Measurements from ENCODE around the gene TP53RK. TPM values are rescaled to one million over a fixed set of nuclear protein-coding genes. Genes with fewer than 3 reads are reported as not detected.

Gene TP53RK
- polyA plus RNA-seq, 3 donors from 2014 or later = 17.5 to 23.9 (median 18.4) TPM

DNA sequence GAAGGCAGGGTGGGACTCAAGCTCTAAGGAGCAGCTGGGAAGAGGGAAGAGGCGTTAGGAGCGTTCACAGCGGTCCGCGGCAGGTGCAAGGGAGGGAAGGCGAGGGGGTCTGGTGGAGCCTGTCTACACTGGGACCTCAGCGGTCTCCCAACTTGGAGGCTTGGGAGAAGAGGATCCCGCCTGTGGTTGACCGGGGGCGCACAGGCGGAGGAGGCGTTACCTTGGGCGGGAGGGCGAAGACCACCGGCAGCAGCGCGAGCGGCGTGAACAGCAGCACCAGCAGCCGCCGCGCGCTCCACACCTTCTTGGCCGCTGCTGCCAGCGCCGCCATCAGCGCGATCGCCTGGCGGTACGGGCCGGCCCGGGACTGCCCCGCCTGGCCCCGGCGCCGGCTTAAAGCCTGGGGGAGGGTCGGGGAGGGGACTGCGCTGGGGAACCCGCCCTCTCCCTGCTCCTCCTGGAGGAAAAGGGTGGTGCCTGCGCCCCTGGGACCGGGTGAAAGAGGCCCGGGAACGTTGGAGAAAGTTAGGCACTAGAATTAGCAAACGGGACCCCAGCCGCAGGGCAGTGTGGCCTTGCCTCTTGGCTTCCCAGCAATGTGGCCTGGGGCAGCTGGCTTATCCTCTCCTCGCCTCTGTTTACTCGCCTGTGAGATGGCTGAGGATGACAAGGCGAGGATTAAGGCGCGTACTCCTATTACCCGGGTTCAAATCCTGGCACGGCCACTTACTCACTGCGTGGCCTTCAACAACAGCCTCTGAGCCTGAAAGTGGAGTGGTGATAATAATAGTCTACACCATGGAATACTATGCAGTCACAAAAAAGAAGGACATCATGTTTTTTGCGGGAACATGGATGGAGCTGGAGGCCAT, 37.9 kb downstream of the TP53RK start, which contains the start of gene SLC13A3:
SLC13A3 (minus strand) TSS at position 369 of the 872 bp plus-strand sequence; CDS start at position 331, 38 bp downstream.
- H3K9me3 Mint-ChIP-seq = peaks cover 0 to 2% (median 0%) of the 10 kb centered on the region in 6 donors
- DNase-seq = no peak
- H3K27ac Mint-ChIP-seq = no peak within 1 kb of the TSS
- H3K27me3 Mint-ChIP-seq (ENCODE audit: low read depth in 3 of 3) = peaks cover 10 to 19% (median 11%) of the 10 kb centered on the region in 3 donors
- no peak within 1 kb of the TSS for H3K4me3 Mint-ChIP-seq
- peaks cover 0 to 2% (median 0%) of the 10 kb centered on the region in 3 donors for H3K36me3 Mint-ChIP-seq
- H3K4me1 Mint-ChIP-seq = no peaks in the 10 kb centered on the region

DNA sequence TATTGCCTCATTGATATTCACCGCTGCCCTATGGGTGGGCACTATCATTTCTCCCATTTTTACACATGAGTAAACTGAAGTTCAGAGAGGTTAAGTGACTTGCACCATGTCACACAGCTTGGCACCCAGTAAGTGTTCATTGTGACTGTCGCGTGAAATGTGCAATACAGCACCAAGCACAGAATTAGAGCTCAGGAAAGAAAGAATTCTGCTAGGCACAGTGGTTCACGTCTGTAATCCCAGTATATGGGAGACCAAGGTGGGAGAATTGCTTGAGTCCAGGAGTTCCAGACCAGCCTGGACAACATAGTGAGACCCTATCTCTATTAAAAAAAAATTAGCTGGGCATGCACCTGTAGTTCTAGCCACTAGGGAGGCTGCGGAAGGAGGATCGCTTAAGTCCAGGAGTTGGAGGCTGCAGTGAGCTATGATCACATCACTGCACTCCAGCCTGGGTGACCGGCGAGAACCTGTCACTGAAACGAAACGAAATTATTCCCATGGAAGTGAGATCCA, 38.6 kb downstream of the TP53RK start:
- peaks cover 0 to 2% (median 0%) of the 10 kb centered on the region in 3 donors for H3K36me3 Mint-ChIP-seq
- no peaks in the 10 kb centered on the region for H3K4me1 Mint-ChIP-seq
- no peak overlapping the region for H3K4me3 Mint-ChIP-seq
- H3K9me3 Mint-ChIP-seq = peaks cover 0 to 2% (median 0%) of the 10 kb centered on the region in 6 donors
- peaks cover 10 to 19% (median 11%) of the 10 kb centered on the region in 3 donors for H3K27me3 Mint-ChIP-seq (ENCODE audit: low read depth in 3 of 3)
- no peak for DNase-seq
- H3K27ac Mint-ChIP-seq = no peak overlapping the region

DNA sequence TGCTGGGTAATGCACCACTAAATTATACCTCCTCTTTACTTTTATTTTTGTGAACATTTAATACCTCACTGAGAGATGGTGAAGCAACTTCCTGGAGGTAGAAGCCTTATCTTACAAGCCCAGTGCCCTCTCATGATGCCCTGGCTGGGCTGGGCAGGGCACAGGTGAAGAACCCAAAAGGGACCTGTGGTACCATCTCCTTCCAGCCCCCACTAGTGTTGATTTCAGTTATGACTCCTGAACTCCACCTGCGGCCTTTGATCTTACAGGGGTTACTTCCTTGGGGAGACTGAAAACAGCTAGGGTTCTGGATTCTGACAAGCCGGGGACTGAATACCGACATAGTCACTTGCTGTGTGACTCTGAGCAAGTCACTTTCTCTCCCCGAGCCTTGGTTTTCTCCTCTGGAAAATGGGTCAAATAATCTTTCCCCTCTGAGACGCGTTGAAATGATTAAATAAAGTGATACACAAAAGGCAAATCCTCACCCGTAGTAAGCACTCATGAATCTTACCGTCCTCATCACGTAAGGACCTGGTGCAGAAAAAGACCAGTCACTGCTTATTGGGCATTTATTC, 39.2 kb downstream of the TP53RK start:
- Mint-ChIP-seq H3K27me3 (ENCODE audit: low read depth in 3 of 3) (peaks cover 10 to 19% (median 11%) of the 10 kb centered on the region in 3 donors), H3K36me3 (peaks cover 0 to 2% (median 0%) of the 10 kb centered on the region in 3 donors), H3K4me3 (no peak overlapping the region), H3K9me3 (peaks cover 0 to 2% (median 0%) of the 10 kb centered on the region in 6 donors), H3K27ac (no peak overlapping the region), H3K4me1 (no peaks in the 10 kb centered on the region)
- no peak for DNase-seq

DNA sequence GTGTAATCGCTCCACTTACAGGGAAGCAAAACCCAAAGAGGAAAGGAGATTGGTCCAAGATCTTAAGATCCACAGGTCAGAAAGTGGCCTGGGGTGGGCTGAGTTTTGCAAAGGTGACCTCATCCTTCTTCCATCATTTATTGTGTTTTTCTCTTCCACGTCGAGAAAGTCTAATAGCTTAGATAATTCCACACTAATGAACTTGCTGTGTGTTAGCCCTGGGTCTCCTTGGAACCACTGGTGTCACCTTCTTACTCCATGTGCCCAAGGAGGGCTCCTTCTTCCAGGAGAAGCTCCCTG, 39.6 kb downstream of the TP53RK start:
- Mint-ChIP-seq H3K36me3 (peaks cover 0 to 2% (median 0%) of the 10 kb centered on the region in 3 donors), H3K4me1 (no peaks in the 10 kb centered on the region), H3K27me3 (ENCODE audit: low read depth in 3 of 3) (peaks cover 10 to 16% (median 11%) of the 10 kb centered on the region in 3 donors), H3K4me3 (no peak overlapping the region), H3K27ac (no peak overlapping the region), H3K9me3 (peaks cover 0 to 2% (median 0%) of the 10 kb centered on the region in 6 donors)
- no peak for DNase-seq

DNA sequence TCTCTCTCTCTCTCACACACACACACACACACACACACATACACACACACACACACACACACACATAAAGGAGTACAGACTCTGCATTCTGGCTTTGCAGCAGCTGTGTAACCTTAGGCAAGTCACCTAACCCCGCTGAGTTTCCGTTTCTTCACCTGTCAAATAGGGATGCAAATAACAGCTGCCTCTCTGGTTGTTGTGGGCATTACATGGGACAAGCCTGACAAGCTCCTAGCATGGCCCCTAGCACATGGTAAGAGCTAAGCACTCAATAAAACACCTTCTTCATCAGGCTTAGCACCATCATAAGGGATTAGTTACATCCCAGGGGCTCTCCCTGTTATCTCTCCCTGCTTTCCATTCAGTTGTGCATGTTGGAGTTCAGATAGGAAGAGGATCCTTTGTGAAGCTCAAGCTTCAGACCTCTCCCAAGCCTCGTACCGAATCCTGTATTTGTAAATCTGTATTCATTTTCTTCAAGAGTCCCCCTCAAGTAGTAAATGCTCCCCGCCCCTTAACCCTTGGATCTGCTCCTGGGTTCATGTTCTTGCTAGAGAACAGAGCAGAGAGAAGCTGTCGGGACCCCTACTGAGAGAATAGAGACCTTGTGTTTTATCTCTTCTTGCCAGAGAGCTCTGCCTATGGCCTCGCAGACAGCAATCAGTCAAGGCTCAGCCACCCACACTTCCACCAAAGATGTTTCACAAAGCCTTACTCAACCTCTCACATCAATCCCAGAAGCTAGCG, 40.2 kb downstream of the TP53RK start:
- peaks cover 10 to 16% (median 11%) of the 10 kb centered on the region in 3 donors for H3K27me3 Mint-ChIP-seq (ENCODE audit: low read depth in 3 of 3)
- peaks cover 0 to 2% (median 0%) of the 10 kb centered on the region in 3 donors for H3K36me3 Mint-ChIP-seq

DNA sequence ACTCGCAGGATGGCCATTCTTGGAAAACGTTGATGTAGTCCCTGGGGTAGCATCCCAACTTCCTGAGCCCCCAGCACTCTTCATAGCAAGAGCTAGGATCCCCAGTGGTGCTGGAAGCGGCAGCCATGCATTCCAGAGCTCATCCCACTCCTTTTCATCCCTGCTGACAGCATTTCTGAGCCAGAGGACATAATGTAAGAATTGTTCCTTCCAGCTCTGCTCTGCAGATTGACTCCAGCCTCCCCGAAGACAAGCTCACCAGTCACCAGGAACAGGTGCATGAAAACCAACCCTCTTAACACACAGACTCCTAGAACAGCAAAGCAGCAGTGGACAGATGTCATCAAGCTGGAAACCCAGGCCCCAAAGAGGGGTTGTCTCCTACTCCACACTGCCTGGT, 41.8 kb downstream of the TP53RK start:
- Mint-ChIP-seq H3K27me3 (ENCODE audit: low read depth in 3 of 3) (peaks cover 8 to 13% (median 9%) of the 10 kb centered on the region in 3 donors), H3K4me1 (no peaks in the 10 kb centered on the region), H3K9me3 (peaks cover 0 to 2% (median 0%) of the 10 kb centered on the region in 6 donors), H3K4me3 (no peak overlapping the region), H3K27ac (no peak overlapping the region), H3K36me3 (peaks cover 0 to 2% (median 0%) of the 10 kb centered on the region in 3 donors)
- no peak for DNase-seq

More for the DNA sequence above, 40.2 kb downstream of the TP53RK start:
- Mint-ChIP-seq H3K4me3 (no peak overlapping the region), H3K4me1 (no peaks in the 10 kb centered on the region), H3K9me3 (peaks cover 0 to 2% (median 0%) of the 10 kb centered on the region in 6 donors), H3K27ac (no peak overlapping the region)
- DNase-seq = no peak

DNA sequence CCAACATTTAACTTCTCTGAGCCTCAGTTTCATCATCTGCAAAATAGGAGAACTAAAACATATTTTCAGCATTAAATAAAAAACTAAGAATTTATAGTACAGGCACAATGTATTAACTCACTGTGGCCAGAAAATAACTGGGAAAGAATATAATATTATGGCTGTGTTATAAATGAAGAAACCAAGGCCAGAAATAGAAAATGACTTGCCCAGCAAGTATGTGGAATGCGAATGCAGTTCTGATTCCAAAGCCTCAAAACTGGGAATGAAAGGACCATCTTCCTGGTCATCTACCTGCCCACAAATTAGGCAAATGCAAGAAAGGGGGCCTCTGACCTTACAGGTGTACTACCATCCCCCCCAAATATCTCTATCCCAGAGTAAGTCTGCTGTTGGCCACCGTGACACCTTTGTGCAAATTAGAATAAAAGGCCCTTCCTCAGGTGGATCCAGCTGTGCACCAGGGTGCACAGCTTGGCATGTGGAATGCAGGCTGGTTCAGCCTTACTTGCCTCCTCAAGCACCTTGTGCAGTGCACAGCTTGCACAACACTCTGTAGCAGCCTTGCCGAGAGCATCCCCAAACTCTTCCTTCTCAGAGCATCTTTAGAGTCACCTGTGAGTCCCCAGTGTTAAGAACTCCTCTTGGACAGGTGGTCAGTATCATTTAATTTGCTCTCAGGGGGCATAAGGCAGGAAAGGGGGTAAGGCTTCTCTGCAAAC, 42.4 kb downstream of the TP53RK start:
- Mint-ChIP-seq H3K27ac (no peak overlapping the region), H3K4me3 (no peak overlapping the region), H3K9me3 (peaks cover 0 to 2% (median 0%) of the 10 kb centered on the region in 6 donors), H3K4me1 (no peaks in the 10 kb centered on the region), H3K27me3 (ENCODE audit: low read depth in 3 of 3) (peaks cover 7 to 11% (median 11%) of the 10 kb centered on the region in 3 donors), H3K36me3 (peaks cover 0 to 2% (median 0%) of the 10 kb centered on the region in 3 donors)
- DNase-seq = no peak

DNA sequence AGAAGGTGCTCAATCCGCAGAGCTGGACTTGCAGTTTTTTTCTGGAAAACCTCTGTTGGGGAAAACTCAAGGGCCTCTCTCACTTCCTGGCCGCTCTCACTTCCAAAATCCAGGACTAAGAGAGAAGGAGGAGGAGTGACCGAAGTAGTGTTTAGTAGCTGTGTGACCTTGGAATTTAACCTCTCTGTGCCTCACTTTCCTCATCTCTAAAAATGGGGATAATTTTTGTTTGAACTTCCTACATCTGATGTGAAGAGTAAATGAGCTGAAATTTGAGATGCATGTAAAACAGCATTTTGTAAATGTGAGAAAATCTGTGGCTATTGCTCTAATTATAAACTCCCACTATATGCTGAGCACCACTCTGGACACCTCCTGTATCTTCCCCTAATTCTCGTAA, 43.1 kb downstream of the TP53RK start:
- Mint-ChIP-seq H3K27ac (no peak overlapping the region), H3K36me3 (peaks cover 0 to 2% (median 0%) of the 10 kb centered on the region in 3 donors), H3K9me3 (peaks cover 0 to 2% (median 0%) of the 10 kb centered on the region in 6 donors), H3K4me1 (no peaks in the 10 kb centered on the region), H3K27me3 (ENCODE audit: low read depth in 3 of 3) (peaks cover 9 to 11% (median 10%) of the 10 kb centered on the region in 3 donors), H3K4me3 (no peak overlapping the region)
- no peak for DNase-seq

DNA sequence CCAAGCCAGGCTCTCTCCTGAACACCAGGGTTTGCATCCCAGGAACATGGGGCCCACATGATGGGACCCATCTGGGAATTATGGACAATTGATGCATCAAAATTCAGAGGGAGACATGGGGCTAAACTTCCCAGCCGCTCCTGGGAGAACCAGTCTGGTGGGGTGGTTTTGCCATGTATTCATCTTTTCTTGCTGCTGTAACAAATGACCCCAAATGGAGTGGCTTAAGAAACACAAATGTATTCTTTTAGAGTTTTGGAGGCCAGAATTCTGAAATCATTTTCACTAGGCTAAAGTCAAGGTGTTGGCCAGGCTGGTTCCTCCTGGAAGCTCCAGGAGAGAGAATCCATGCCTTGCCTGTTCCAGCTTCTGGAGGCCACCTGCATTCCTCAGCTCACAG, 44.5 kb downstream of the TP53RK start:
- Mint-ChIP-seq H3K4me1 (no peaks in the 10 kb centered on the region), H3K27ac (no peak overlapping the region), H3K4me3 (no peak overlapping the region), H3K9me3 (no peaks in the 10 kb centered on the region), H3K36me3 (no peaks in the 10 kb centered on the region), H3K27me3 (ENCODE audit: low read depth in 3 of 3) (peaks cover 3 to 5% (median 4%) of the 10 kb centered on the region in 3 donors)
- no peak for DNase-seq

DNA sequence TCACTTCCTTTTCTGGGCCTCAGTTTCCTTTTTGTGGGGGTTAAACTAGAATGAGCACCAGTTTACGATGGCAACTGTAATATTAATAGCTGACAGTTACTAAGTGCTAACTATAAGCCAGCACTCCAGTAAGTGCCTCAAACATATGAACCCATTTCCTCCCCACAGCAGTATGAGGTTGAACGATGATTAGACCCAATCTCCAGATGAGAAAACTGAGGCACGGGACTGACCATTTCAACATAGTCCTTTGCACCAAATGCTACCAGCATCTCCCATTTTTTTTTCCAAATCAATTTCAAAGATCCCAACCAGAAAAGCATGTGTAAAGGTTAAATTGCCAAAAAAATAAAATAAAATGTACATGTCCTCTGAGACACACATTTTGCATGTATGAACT, 45.1 kb downstream of the TP53RK start:
- no peaks in the 10 kb centered on the region for H3K4me1 Mint-ChIP-seq
- DNase-seq = no peak
- H3K9me3 Mint-ChIP-seq = no peaks in the 10 kb centered on the region
- no peaks in the 10 kb centered on the region for H3K36me3 Mint-ChIP-seq
- no peak overlapping the region for H3K4me3 Mint-ChIP-seq
- H3K27me3 Mint-ChIP-seq (ENCODE audit: low read depth in 3 of 3) = peaks cover 3 to 6% (median 4%) of the 10 kb centered on the region in 3 donors
- H3K27ac Mint-ChIP-seq = no peak overlapping the region

DNA sequence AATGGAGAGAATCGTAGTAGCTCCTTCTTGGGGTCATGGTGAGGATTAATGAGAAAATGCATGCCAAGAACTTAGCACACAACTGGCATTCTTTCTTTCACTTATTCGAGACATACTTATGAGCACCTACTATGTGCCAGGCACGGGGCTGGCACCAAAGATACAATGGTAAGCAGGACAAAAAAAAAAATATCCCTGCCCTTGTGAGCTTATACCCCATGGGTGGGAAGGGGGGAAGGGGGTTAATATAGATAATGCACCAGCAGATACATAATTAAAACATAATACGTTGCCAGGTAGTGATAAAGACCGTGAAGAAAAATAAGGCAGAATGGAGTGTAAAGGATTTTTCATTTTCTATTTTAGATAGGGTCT, 46.3 kb downstream of the TP53RK start:
- Mint-ChIP-seq H3K9me3 (no peaks in the 10 kb centered on the region), H3K4me3 (no peak overlapping the region), H3K27ac (no peak overlapping the region), H3K4me1 (no peaks in the 10 kb centered on the region), H3K36me3 (no peaks in the 10 kb centered on the region), H3K27me3 (ENCODE audit: low read depth in 3 of 3) (peaks cover 0 to 6% (median 3%) of the 10 kb centered on the region in 3 donors)
- DNase-seq = no peak

DNA sequence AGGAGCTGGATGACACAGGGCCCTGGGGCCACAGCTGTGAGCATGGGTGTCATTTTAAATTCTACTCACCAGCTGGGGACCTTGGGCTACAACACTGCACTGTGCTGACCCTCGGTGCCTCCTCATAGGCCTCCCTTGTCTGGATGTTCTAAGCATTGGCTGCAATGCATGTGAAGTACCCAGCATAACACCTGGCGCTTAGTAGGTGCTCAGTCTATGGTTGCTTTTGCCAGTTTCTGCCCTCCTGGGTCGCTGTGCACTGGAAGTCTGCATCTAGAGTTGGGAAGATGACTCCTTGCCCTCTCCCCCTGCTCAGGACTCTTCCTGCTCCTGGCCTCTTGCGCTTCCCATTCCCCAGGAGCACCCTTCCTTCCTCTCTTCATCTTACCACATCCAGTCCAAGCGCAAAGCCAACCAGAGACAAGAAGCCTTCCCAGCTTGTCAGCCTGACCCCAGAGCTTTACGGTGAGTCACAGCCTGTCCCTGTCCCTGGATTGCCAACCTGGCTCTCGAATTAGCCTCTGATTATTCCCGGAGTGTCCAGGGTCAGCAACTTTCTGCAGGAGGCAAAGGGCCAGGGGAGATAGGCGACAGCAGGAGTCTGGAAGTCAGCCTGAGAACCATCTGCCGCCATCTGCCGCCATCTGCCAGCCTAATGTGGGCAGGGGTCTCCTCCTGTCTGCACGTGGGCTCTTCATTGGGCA, 46.8 kb downstream of the TP53RK start:
- no peak overlapping the region for H3K4me3 Mint-ChIP-seq
- no peaks in the 10 kb centered on the region for H3K9me3 Mint-ChIP-seq
- DNase-seq = no peak
- H3K27ac Mint-ChIP-seq = no peak overlapping the region
- no peaks in the 10 kb centered on the region for H3K4me1 Mint-ChIP-seq
- H3K27me3 Mint-ChIP-seq (ENCODE audit: low read depth in 3 of 3) = peaks cover 1 to 6% (median 3%) of the 10 kb centered on the region in 3 donors
- H3K36me3 Mint-ChIP-seq = no peaks in the 10 kb centered on the region
